Astrocyte (in vitro differentiated cells and primary cell): ENCODE results near the gene RIC1. TPM values are rescaled to one million over a fixed set of nuclear protein-coding genes. Genes with fewer than 3 reads are reported as not detected.

ENCODE experiments used
- DNase-seq: peaks from one replicate; pipeline ENCODE4 v3.0.0-alpha.2; 2010; ENCODE audit warnings: low read depth
- FAIRE-seq: peaks from 2 replicates; lab custom pipeline; 2011; peaks lifted over from hg19 to GRCh38; lab: Jason Lieb, UNC
- H2AFZ ChIP-seq: 2 replicates; pipeline ENCODE4 v1.6.0; 2012; ENCODE audit warnings: low read depth, low read length, inconsistent platforms
- H3K27ac ChIP-seq: 2 replicates; pipeline ENCODE4 v1.5.1; 2011; ENCODE audit warnings: low read depth, low read length, inconsistent platforms
- H3K27me3 ChIP-seq: 2 replicates; pipeline ENCODE4 v1.6.0; 2011; ENCODE audit warnings: low read length, inconsistent platforms; ENCODE audit not compliant: insufficient read depth
- H3K36me3 ChIP-seq: 2 replicates; pipeline ENCODE4 v1.5.1; 2011; ENCODE audit warnings: low read length, inconsistent platforms; ENCODE audit not compliant: insufficient read depth
- H3K4me1 ChIP-seq: 2 replicates; pipeline ENCODE4 v1.5.1; 2011; ENCODE audit warnings: low read length, inconsistent platforms; ENCODE audit not compliant: insufficient read depth
- H3K4me2 ChIP-seq: 2 replicates; pipeline ENCODE4 v1.6.0; 2012; ENCODE audit warnings: low read length, inconsistent platforms
- H3K4me3 ChIP-seq: 2 replicates; pipeline ENCODE4 v1.5.1; 2011; ENCODE audit warnings: low read depth, mild to moderate bottlenecking, low read length, inconsistent platforms; ENCODE audit not compliant: insufficient read depth
- H3K79me2 ChIP-seq: 2 replicates; pipeline ENCODE4 v1.6.0; 2012; ENCODE audit warnings: mild to moderate bottlenecking, low read length, inconsistent platforms; ENCODE audit not compliant: insufficient read depth
- H3K9ac ChIP-seq: 2 replicates; pipeline ENCODE4 v1.6.0; 2012; ENCODE audit warnings: mild to moderate bottlenecking, low read length, inconsistent platforms
- H3K9me3 ChIP-seq: 2 replicates; pipeline ENCODE4 v1.5.1; 2012; ENCODE audit warnings: low read depth, mild to moderate bottlenecking, low read length, inconsistent platforms; ENCODE audit not compliant: insufficient read depth
- H4K20me1 ChIP-seq: 2 replicates; pipeline ENCODE4 v1.6.0; 2012; ENCODE audit warnings: low read length, inconsistent platforms; ENCODE audit not compliant: insufficient read depth
- H3K27ac Mint-ChIP-seq: one replicate; pipeline ENCODE4 v1.8.0; 2021; ENCODE audit warnings: mild to moderate bottlenecking, mixed read lengths; ENCODE audit not compliant: unreplicated experiment
- H3K27me3 Mint-ChIP-seq: one replicate; pipeline ENCODE4 v1.8.0; 2021; ENCODE audit warnings: low read depth, mixed read lengths; ENCODE audit not compliant: unreplicated experiment
- H3K36me3 Mint-ChIP-seq: one replicate; pipeline ENCODE4 v1.8.0; 2021; ENCODE audit warnings: low read depth, mixed read lengths; ENCODE audit not compliant: unreplicated experiment
- H3K4me1 Mint-ChIP-seq: one replicate; pipeline ENCODE4 v1.8.0; 2021; ENCODE audit warnings: low read depth, mixed read lengths; ENCODE audit not compliant: unreplicated experiment
- H3K4me3 Mint-ChIP-seq: one replicate; pipeline ENCODE4 v1.8.0; 2021; ENCODE audit warnings: mild to moderate bottlenecking, moderate library complexity, mixed read lengths; ENCODE audit not compliant: unreplicated experiment
- H3K9me3 Mint-ChIP-seq: one replicate; pipeline ENCODE4 v1.8.0; 2021; ENCODE audit warnings: mild to moderate bottlenecking, mixed read lengths; ENCODE audit not compliant: unreplicated experiment
- CTCF ChIP-seq: IDR thresholded peaks from 2 replicates; pipeline ENCODE4 v1.5.1; 2011; ENCODE audit warnings: low read depth, mild to moderate bottlenecking, inconsistent platforms, low read length, moderate library complexity; ENCODE audit not compliant: insufficient read depth
- EZH2 ChIP-seq: IDR thresholded peaks from 2 replicates; pipeline ENCODE4 v1.6.1; 2012; ENCODE audit warnings: mild to moderate bottlenecking, low read length, inconsistent platforms; ENCODE audit not compliant: insufficient read depth
- total RNA-seq: library from RNA; stranded (reverse); gene quantifications from 2 replicates; pipeline ENCODE4 v1.2.1, GENCODE V29; 2021

Gene RIC1
- total RNA-seq, 1 donor from 2014 or later = 53.8 TPM

GRCh38 chr9:5592904-5593303 is 36.0 kb upstream of the RIC1 start:
- Mint-ChIP-seq H3K4me3 (no peak overlapping the region), H3K27me3 (no peaks in the 10 kb centered on the region), H3K4me1 (peaks cover 5% of the 10 kb centered on the region), H3K9me3 (no peaks in the 10 kb centered on the region), H3K27ac (no peak overlapping the region), H3K36me3 (peaks cover 2% of the 10 kb centered on the region)
- TF ChIP-seq CTCF (no peak), EZH2 (no peak)
- no peaks in the 10 kb centered on the region for H3K36me3 ChIP-seq
- H3K4me3 ChIP-seq = no peak overlapping the region
- no peaks in the 10 kb centered on the region for H3K79me2 ChIP-seq
- DNase-seq = no peak
- no peak overlapping the region for H3K27ac ChIP-seq
- H3K4me1 ChIP-seq = no peaks in the 10 kb centered on the region
- FAIRE-seq = no peak
- H3K9ac ChIP-seq = no peak overlapping the region
- H4K20me1 ChIP-seq = no peaks in the 10 kb centered on the region
- H3K4me2 ChIP-seq = no peak overlapping the region
- no peak overlapping the region for H2AFZ ChIP-seq
- no peaks in the 10 kb centered on the region for H3K27me3 ChIP-seq
- no peaks in the 10 kb centered on the region for H3K9me3 ChIP-seq

GRCh38 chr9:5593904-5594303 is 35.0 kb upstream of the RIC1 start:
- no peak overlapping the region for H2AFZ ChIP-seq
- no peaks in the 10 kb centered on the region for H3K36me3 ChIP-seq
- H3K27me3 ChIP-seq = no peaks in the 10 kb centered on the region
- Mint-ChIP-seq H3K36me3 (peaks cover 2% of the 10 kb centered on the region), H3K9me3 (no peaks in the 10 kb centered on the region), H3K27me3 (no peaks in the 10 kb centered on the region), H3K27ac (no peak overlapping the region), H3K4me3 (no peak overlapping the region), H3K4me1 (peaks cover 5% of the 10 kb centered on the region)
- no peak overlapping the region for H3K9ac ChIP-seq
- TF ChIP-seq EZH2 (no peak), CTCF (no peak)
- H4K20me1 ChIP-seq = no peaks in the 10 kb centered on the region
- no peaks in the 10 kb centered on the region for H3K79me2 ChIP-seq
- H3K4me3 ChIP-seq = no peak overlapping the region
- no peaks in the 10 kb centered on the region for H3K9me3 ChIP-seq
- no peaks in the 10 kb centered on the region for H3K4me1 ChIP-seq
- no peak overlapping the region for H3K4me2 ChIP-seq
- DNase-seq (no peak), FAIRE-seq (no peak)
- no peak overlapping the region for H3K27ac ChIP-seq

GRCh38 chr9:5596173-5596572 is 32.7 kb upstream of the RIC1 start:
- Mint-ChIP-seq H3K4me1 (peaks cover 2% of the 10 kb centered on the region), H3K27ac (no peak overlapping the region), H3K27me3 (no peaks in the 10 kb centered on the region), H3K36me3 (peaks cover 2% of the 10 kb centered on the region), H3K9me3 (no peaks in the 10 kb centered on the region), H3K4me3 (no peak overlapping the region)
- Histone ChIP-seq H3K27ac (no peak overlapping the region), H3K4me2 (no peak overlapping the region), H4K20me1 (no peaks in the 10 kb centered on the region), H3K4me1 (no peaks in the 10 kb centered on the region), H3K79me2 (no peaks in the 10 kb centered on the region), H3K4me3 (no peak overlapping the region), H3K9me3 (no peaks in the 10 kb centered on the region), H2AFZ (no peak overlapping the region), H3K9ac (no peak overlapping the region), H3K36me3 (no peaks in the 10 kb centered on the region), H3K27me3 (no peaks in the 10 kb centered on the region)
- TF ChIP-seq CTCF (no peak), EZH2 (no peak)
- FAIRE-seq = no peak
- no peak for DNase-seq
